Fibroblast of lung (primary cell): ENCODE results near the gene CCDC146.

Source experiments
- EZH2 ChIP-seq: IDR thresholded peaks from 2 replicates; pipeline ENCODE4 v1.5.1; 2012; ENCODE audit warnings: low read length, control low read depth, mild to moderate bottlenecking; ENCODE audit errors: missing control alignments
- TF ChIP-seq, protein P1 (sequence below), 2 donors: IDR thresholded peaks in 1 of 2; conservative IDR thresholded peaks in 1 of 2; 1 replicate in 1 of 2; 2 replicates in 1 of 2; pipeline ENCODE4 v1.5.1; 2011 to 2012; ENCODE audit warnings: low read length in 2 of 2, control low read depth in 1 of 2, inconsistent platforms in 1 of 2, low read depth in 1 of 2, mild to moderate bottlenecking in 1 of 2

DNA sequence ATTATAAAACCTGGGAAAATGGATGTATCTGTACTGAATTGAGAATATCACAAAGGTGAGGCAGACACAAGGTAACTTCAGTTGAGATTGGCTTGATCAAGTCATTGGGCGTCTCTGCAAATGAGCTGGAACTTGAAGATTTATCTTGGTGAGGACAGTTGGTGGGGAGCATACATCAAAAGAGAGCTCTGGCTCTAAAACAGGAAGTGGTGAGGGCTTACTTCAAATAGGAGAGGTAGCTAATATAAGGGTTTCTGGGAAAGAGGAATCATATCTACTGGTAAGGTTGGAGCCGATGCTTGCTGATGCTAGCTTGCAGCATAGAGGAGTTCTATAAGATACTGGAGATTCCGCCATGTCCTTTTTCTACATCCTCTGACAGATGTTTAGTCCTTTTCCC, 117.1 kb downstream of the CCDC146 start:
- TF ChIP-seq, protein P1, sequence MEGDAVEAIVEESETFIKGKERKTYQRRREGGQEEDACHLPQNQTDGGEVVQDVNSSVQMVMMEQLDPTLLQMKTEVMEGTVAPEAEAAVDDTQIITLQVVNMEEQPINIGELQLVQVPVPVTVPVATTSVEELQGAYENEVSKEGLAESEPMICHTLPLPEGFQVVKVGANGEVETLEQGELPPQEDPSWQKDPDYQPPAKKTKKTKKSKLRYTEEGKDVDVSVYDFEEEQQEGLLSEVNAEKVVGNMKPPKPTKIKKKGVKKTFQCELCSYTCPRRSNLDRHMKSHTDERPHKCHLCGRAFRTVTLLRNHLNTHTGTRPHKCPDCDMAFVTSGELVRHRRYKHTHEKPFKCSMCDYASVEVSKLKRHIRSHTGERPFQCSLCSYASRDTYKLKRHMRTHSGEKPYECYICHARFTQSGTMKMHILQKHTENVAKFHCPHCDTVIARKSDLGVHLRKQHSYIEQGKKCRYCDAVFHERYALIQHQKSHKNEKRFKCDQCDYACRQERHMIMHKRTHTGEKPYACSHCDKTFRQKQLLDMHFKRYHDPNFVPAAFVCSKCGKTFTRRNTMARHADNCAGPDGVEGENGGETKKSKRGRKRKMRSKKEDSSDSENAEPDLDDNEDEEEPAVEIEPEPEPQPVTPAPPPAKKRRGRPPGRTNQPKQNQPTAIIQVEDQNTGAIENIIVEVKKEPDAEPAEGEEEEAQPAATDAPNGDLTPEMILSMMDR (conservative IDR thresholded peaks at IDR 0.05 in 1 of 2, IDR thresholded peaks at IDR 0.05 in 1 of 2; ENCODE audit: low read depth in 1 of 2, low read length in 2 of 2): no peak
- no peak for TF ChIP-seq EZH2
